Measurements from ENCODE around the gene LRRC34.

GRCh38 chr3:169813757-169814517, 1.2 kb upstream of the LRRC34 start:
- TF ChIP-seq CSDC2 (CRISPR knock-in tag; IDR thresholded peaks at IDR 0.05) (no peak), ZC3H10 (CRISPR knock-in tag; IDR thresholded peaks at IDR 0.05) (no peak), ESRRG (CRISPR knock-in tag; IDR thresholded peaks at IDR 0.05) (no peak), TOX (CRISPR knock-in tag; IDR thresholded peaks at IDR 0.05; ENCODE audit: borderline replicate concordance) (no peak), RARB (CRISPR knock-in tag; IDR thresholded peaks at IDR 0.05) (no peak)
- TF ChIP-seq, protein P1, sequence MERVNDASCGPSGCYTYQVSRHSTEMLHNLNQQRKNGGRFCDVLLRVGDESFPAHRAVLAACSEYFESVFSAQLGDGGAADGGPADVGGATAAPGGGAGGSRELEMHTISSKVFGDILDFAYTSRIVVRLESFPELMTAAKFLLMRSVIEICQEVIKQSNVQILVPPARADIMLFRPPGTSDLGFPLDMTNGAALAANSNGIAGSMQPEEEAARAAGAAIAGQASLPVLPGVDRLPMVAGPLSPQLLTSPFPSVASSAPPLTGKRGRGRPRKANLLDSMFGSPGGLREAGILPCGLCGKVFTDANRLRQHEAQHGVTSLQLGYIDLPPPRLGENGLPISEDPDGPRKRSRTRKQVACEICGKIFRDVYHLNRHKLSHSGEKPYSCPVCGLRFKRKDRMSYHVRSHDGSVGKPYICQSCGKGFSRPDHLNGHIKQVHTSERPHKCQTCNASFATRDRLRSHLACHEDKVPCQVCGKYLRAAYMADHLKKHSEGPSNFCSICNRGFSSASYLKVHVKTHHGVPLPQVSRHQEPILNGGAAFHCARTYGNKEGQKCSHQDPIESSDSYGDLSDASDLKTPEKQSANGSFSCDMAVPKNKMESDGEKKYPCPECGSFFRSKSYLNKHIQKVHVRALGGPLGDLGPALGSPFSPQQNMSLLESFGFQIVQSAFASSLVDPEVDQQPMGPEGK (CRISPR knock-in tag; IDR thresholded peaks at IDR 0.05; ENCODE audit: borderline replicate concordance) = no peak

Measured in SK-N-SH treated with all-trans-retinoic acid at 6 μM for 48 hours (cell line).